Stimulated activated CD4-positive, alpha-beta T cell treated with anti-CD3 and anti-CD28 coated beads, Interleukin-4, amount 100 ng/mL, for 24 hours (primary cell): ENCODE results near the gene SLC45A1.

Source experiments
- DNase-seq: peaks from one replicate; pipeline ENCODE4 v3.0.0-alpha.2; 2020

SLC45A1 gene

GRCh38 chr1:8312235-8313218 lies 5.4 kb upstream of the SLC45A1 start:
- DNase-seq = no peak

DNA sequence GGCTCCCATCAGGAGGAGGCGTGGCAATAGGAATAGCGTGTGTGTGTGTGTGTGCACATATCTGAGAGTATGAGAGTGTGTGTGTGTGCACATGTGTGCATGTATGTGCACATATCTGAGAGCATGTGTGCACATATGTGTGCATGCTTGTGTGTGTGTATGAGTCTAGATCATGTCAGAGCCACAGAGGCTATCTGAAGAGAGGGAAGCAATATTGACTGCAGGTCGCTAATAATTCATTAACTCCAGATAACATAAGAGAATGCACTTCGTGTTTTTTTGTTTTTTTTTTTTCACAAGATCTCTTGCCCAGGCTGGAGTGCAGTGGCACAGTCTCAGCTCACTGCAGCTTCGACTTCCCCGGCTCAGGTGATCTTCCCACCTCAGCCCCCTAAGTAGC lies 4.7 kb upstream of the SLC45A1 start:
- DNase-seq = no peak

DNA sequence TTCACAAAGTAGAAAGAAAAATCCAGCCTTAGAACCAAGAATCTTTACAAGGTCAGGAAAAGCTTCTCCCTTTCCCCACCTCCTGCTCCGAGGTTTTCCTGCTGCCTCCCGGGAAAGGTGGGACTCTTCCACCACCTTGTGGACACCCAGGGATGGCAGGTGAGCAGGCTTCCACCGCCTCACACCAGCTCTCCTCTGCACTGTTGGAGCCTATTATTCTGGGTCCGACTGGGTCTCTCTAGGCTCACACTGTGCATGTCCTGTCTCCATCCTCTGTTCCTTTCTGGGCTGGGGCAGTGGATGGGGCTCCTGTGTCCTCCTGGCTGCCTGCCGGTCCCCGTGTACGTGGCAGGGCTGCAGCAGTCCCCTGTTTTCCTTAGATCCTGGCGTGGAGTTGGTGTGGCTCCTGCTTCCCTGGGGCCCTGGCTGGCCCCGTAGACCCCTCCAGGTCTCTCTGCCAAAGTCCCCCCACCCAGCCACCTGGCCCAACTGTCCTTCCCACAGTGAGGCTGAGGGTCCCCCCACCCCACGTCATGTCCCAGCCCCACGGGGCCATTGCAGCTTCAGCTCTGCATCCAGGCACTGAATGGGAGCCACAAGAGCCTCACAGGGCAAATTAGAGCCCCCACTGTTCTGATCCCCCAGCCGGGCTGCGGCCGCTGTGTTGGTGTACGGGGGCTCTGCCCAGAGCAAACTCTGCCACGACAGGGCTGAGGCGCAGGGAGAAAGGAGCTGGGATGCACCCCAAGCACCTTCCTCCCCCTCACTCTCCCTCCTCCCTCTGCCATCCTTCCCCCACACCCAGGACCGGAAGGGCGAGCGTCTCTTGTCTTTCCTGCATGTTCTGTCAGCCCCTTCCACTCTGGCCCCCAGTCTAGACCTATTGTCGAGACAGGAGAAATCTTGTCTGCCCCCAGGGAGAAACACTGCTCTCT lies 3.3 kb upstream of the SLC45A1 start:
- peak; percentile 56 for DNase-seq

GRCh38 chr1:8315573-8316475 lies 2.1 kb upstream of the SLC45A1 start:
- no peak for DNase-seq

DNA sequence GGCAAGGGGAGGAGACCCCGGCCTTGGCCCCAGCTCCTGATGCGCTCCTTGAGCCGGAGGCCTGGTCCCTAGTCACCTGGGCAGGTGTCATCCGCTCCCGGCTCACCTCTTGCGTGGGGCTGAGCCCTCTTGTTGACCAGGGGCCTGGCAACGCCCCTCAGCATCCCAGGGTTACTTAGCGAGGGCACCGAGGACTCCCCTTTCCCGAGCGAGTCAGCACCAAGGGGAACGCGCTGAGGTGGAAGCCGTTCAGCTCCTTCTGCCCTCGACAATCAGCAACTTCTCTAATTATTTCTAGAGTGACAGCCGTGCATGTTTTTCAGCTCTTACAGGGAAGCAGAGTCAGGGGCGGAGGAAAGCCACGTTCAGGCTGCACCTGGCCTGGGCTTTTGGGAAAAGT lies 522 bp downstream of the SLC45A1 start:
- DNase-seq = no peak

DNA sequence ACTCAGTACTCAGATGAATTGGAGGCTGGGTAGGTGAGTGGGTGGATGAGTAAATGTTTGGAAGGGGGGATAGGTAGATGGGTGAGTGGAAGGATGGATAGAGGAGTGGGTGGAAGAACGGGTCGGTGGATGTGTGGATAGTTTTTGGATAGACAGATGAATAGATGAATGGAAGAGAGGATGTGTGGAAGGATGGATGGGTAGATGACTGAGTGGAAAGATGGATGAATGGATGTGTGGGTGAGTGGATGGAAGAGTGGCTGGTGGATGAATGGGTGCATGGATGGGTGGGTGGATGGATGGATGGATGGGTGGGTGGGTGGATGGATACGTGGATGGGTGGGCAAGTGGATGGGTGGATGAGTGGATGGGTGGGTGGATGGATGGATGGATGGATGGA lies 3.7 kb downstream of the SLC45A1 start:
- peak; percentile 10 for DNase-seq

DNA sequence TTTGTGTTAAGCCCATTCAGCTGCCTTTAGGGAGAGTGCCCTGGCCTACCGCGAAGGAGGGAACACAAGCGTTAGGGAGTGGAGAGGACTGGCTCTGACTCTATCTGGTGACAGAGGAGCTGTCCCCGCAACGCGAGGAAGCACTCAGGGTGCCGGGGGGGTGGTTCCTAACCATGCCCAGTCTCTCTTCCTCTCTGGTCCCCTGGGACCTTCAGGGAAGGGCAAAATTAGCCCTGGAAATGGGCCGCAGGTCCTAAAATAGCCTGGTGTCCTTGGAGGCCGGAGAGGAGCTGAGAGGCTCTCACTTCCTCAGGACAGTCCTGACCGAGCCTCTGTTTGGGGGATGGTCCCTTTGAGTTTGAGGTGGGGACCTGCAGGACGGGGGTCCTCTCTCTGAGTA lies 5.8 kb downstream of the SLC45A1 start:
- no peak for DNase-seq

- no peak for DNase-seq
Observed at GRCh38 chr1:8324176-8324810, 6.4 kb downstream of the SLC45A1 start.

DNA sequence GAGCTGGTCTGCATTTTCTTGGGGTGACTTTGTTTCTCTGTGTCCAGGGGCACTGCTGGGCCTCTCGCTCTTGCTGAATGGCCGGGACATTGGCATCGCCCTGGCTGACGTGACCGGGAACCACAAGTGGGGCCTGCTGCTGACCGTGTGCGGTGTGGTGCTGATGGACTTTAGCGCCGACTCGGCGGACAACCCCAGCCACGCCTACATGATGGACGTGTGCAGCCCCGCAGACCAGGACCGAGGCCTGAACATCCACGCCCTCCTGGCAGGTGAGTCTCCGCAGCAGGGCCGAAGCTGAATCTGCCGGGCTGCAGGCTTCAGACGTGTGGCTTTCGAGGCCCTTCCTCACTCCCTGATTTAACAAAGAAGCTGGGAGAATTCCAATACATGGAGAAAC lies 7.9 kb downstream of the SLC45A1 start:
- no peak for DNase-seq

DNA sequence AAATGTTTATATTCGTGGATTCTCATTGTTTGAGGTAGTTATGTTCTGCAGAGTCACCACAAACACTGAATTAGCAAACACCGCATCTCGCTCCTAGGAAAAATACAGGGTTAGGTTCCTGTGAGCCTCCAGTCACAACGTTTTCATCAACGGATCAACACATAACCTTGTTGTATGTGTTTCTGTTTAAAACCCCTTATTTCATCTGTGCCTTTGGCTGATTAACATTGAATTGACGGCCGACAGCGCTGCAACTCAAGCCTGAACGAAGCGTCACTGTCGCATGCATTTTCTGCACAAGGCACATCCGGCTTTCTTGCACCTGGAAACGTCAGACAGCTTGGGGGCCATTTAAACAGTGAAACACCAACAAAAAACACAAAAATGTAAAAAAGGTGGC lies 8.4 kb downstream of the SLC45A1 start:
- DNase-seq = no peak

GRCh38 chr1:8328271-8328670 lies 10.4 kb downstream of the SLC45A1 start:
- DNase-seq = no peak

DNA sequence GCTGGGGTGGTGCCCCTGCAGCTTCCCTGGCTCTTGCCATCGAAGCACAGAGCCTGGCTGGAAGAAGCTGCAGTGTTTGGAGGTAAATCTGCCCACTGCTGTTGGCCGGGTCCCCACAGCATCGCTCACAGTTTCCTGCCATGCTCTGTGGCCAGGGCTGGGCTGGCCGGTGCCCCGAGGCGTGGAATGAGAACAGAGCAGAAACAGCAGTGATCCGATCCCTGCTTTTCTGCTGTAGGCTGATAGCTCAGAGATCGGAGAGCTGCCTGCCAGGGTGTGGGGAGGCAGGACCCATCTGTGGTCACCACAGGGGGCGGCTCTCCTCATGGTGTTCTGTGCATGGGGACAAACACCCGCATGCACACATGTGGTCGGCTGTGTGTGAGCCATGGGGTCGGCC lies 11.5 kb downstream of the SLC45A1 start:
- no peak for DNase-seq

GRCh38 chr1:8329858-8330257 lies 11.9 kb downstream of the SLC45A1 start:
- no peak for DNase-seq

GRCh38 chr1:8330271-8331125 lies 12.6 kb downstream of the SLC45A1 start:
- no peak for DNase-seq

DNA sequence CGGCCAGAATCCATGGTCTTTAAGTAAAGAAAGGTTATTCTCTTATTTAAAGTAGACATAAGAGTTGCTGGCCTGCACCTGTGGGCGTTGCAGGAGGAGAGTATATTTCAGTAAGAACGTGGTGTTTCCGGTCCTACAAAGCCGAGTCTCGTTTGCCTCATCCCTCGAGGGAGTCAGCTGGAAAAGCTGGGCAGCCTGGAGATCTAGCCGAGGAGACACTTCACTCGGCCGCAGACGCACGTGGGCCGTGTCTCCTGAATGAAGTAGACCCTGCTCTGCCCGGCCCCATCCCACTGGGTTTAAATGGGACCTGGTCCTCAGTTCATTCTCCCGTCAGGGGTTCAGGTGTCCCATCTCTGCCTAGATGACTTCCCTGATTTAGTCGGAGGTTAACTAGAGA lies 14.9 kb downstream of the SLC45A1 start:
- no peak for DNase-seq

GRCh38 chr1:8333246-8333987 lies 15.5 kb downstream of the SLC45A1 start:
- no peak for DNase-seq

DNA sequence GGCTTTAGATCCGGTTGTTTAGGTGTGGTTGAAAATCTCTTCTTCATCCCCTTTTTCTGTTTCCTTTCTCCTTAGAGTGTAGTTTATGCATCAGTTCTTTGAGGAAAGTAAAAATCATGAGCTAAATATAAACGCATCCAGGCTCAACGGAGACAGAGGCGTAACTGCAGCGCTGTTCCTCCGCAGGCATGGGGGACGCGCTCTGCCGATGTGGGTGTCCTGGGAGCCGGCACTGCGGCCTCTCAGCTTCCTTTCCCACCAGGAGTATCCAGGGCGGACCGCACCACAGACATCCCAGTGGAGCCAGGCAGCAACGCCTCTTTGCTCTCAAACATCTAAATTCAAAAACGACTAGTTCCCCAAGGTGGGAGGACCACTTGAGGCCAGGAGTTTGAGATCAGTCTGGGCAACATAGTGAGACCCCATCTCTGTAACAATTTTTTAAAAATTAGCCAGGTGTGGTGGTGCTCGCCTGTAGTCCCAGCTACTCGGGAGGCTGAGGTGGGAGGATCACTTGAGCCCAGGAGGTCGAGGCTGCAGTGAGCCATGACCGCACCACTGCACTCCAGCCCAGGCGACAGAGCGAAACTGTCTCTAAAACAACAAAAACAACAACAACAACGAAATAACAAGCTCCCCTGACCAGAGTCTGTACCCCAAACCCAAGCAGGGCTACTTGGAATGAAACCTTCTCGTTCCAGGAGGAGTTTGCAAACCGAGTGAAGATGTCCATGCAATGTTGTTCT lies 16.4 kb downstream of the SLC45A1 start:
- no peak for DNase-seq

DNA sequence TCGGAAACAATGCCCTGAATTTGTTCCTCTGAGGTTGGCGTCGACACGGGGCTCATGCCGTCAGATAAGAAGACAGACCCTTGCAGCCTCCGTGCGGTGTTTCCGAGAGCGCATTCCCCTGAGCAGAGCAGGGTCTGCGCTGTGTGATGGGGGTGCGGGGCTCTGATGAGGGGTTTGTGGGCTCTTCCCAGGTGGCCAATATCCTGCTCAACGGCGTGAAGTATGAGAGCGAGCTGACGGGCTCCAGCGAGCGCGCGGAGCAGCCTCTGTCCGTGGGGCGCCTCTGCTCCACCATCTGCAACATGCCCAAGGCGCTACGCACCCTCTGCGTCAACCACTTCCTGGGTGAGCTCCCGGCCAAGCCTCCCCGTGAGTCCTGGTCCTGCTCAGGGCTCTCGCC lies 17.3 kb downstream of the SLC45A1 start:
- no peak for DNase-seq

- no peak for DNase-seq
Observed at GRCh38 chr1:8337776-8338525, 20.0 kb downstream of the SLC45A1 start.
